ENCODE measurements around the gene PRAC1.
A peak's percentile ranks its signal among the peaks of the same experiment; 100 is the strongest.

The PRAC1 gene

GRCh38 chr17:48704361-48705248 lies 17.7 kb downstream of the PRAC1 start:
- DNase-seq (ENCODE audit: low read depth in 2 of 2): no peak

GRCh38 chr17:48701864-48702532 lies 20.3 kb downstream of the PRAC1 start:
- DNase-seq (ENCODE audit: low read depth in 2 of 2): no peak

GRCh38 chr17:48693178-48693577 lies 29.1 kb downstream of the PRAC1 start:
- DNase-seq (ENCODE audit: low read depth in 2 of 2): no peak

- DNase-seq (ENCODE audit: low read depth in 2 of 2): no peak
Observed at GRCh38 chr17:48692049-48692448, 30.3 kb downstream of the PRAC1 start.

GRCh38 chr17:48690655-48691054 lies 31.7 kb downstream of the PRAC1 start:
- no peak for DNase-seq (ENCODE audit: low read depth in 2 of 2)

GRCh38 chr17:48681609-48682008 lies 40.7 kb downstream of the PRAC1 start:
- DNase-seq (ENCODE audit: low read depth in 2 of 2): no peak

- DNase-seq (ENCODE audit: low read depth in 2 of 2): no peak
Observed at GRCh38 chr17:48679385-48680096, 42.8 kb downstream of the PRAC1 start.

- peak; percentile 39 to 42 for DNase-seq (ENCODE audit: low read depth in 2 of 2)
Observed at GRCh38 chr17:48678141-48678971, 44.0 kb downstream of the PRAC1 start.

GRCh38 chr17:48676963-48677558 lies 45.3 kb downstream of the PRAC1 start:
- no peak for DNase-seq (ENCODE audit: low read depth in 2 of 2)

- no peak for DNase-seq (ENCODE audit: low read depth in 2 of 2)
Observed at GRCh38 chr17:48672340-48672739, 50.0 kb downstream of the PRAC1 start.
